ENCODE results near the gene SNX4.

GRCh38 chr3:125496701-125497100 lies 23.3 kb downstream of the SNX4 start:
- no peak for TF ChIP-seq CTCF (IDR thresholded peaks at IDR 0.05)
- no peak for TF ChIP-seq POLR2A (IDR thresholded peaks at IDR 0.05)
- TF ChIP-seq EP300 (IDR thresholded peaks at IDR 0.05), result no peak
- no peak for TF ChIP-seq POLR2AphosphoS5 (IDR thresholded peaks at IDR 0.05)
